IMR-90 (cell line): ENCODE measurements around the gene DGKD. TPM values are rescaled to one million over a fixed set of nuclear protein-coding genes. Genes with fewer than 3 reads are reported as not detected.

Experiments used
- ATAC-seq: fragments of 200-7000 bp; cut with Tn5 transposase; 2 replicates; pipeline ENCODE4 v1.9.1; 2020; ENCODE audit warnings: low read depth, mild to moderate bottlenecking, moderate library complexity
- BruUV-seq: library from RNA; stranded (reverse); fragments of 400-500 nt; replicated peaks from 2 replicates; lab custom pipeline; 2021; lab: Mats Ljungman, UMichigan
- CTCF ChIA-PET: fragments of 300-600 bp; formaldehyde crosslinking; extraction: SDS; loops from one replicate; lab custom pipeline; 2021; ENCODE audit warnings: antibody characterized with exemption; lab: Yijun Ruan, JAX
- POLR2A ChIA-PET: fragments of 300-600 bp; sonication (Branson Sonifier 250); formaldehyde crosslinking; loops from one replicate; lab custom pipeline; 2022; ENCODE audit warnings: antibody characterized with exemption; ENCODE audit not compliant: unreplicated experiment; lab: Charles Lee
- DNase-seq: peaks from one replicate; pipeline ENCODE4 v3.0.0; 2013
- H2AFZ ChIP-seq: replicated peaks from 2 replicates; pipeline ENCODE3; 2013; ENCODE audit warnings: low read length, mild to moderate bottlenecking; ENCODE audit not compliant: poor library complexity
- H2AK5ac ChIP-seq: 2 replicates; pipeline ENCODE4 v1.6.1; 2013; ENCODE audit warnings: low read depth, low read length, inconsistent platforms
- H2AK9ac ChIP-seq: replicated peaks from 2 replicates; pipeline ENCODE3; 2013; ENCODE audit warnings: mild to moderate bottlenecking, low read depth, low read length, moderate library complexity; ENCODE audit not compliant: poor library complexity
- H2BK120ac ChIP-seq: 2 replicates; pipeline ENCODE4 v1.6.1; 2013; ENCODE audit warnings: low read depth, low read length, inconsistent platforms
- H2BK15ac ChIP-seq: 3 replicates; pipeline ENCODE4 v1.6.1; 2013; ENCODE audit warnings: low read depth, low read length, inconsistent platforms
- H2BK20ac ChIP-seq: 2 replicates; pipeline ENCODE4 v1.6.1; 2013; ENCODE audit warnings: low read depth, mild to moderate bottlenecking, inconsistent platforms, low read length, moderate library complexity
- H2BK5ac ChIP-seq: 2 replicates; pipeline ENCODE4 v1.6.1; 2013; ENCODE audit warnings: mild to moderate bottlenecking, low read depth, low read length, inconsistent platforms; ENCODE audit not compliant: poor library complexity, severe bottlenecking
- H3K14ac ChIP-seq: replicated peaks from 2 replicates; pipeline ENCODE4 v1.6.1; 2013; ENCODE audit warnings: low read depth, low read length, inconsistent platforms
- H3K18ac ChIP-seq: 2 replicates; pipeline ENCODE4 v1.6.1; 2013; ENCODE audit warnings: low read depth, low read length, control low read depth
- H3K23ac ChIP-seq: 2 replicates; pipeline ENCODE4 v1.6.1; 2013; ENCODE audit warnings: low read depth, low read length, inconsistent platforms
- H3K27ac ChIP-seq: 2 replicates; pipeline ENCODE4 v1.5.1; 2013; ENCODE audit warnings: mild to moderate bottlenecking, control low read depth, low read length; ENCODE audit not compliant: insufficient read depth
- H3K27me3 ChIP-seq: 2 replicates; pipeline ENCODE4 v1.6.1; 2013; ENCODE audit warnings: low read length; ENCODE audit not compliant: control insufficient read depth, insufficient read depth
- H3K36me3 ChIP-seq: 2 replicates; pipeline ENCODE4 v1.6.1; 2013; ENCODE audit warnings: low read length, mixed read lengths; ENCODE audit not compliant: control insufficient read depth, insufficient read depth
- H3K4ac ChIP-seq: 2 replicates; pipeline ENCODE4 v1.6.1; 2013; ENCODE audit warnings: low read depth, low read length, inconsistent platforms
- H3K4me1 ChIP-seq: 2 replicates; pipeline ENCODE4 v1.6.1; 2013; ENCODE audit warnings: low read length, mixed read lengths; ENCODE audit not compliant: control insufficient read depth, insufficient read depth
- H3K4me2 ChIP-seq: 2 replicates; pipeline ENCODE4 v1.6.1; 2013; ENCODE audit warnings: low read depth, mild to moderate bottlenecking, control low read depth, low read length, moderate library complexity
- H3K4me3 ChIP-seq: 2 replicates; pipeline ENCODE4 v1.5.1; 2013; ENCODE audit warnings: low read depth, mild to moderate bottlenecking, control low read depth, low read length, moderate library complexity; ENCODE audit not compliant: insufficient read depth
- H3K56ac ChIP-seq: 2 replicates; pipeline ENCODE4 v1.6.1; 2013; ENCODE audit warnings: low read length, inconsistent platforms; ENCODE audit not compliant: insufficient read depth; ENCODE audit errors: extremely low read depth
- H3K79me1 ChIP-seq, 2 experiments: 2 replicates each; pipeline ENCODE4 v1.6.1; 2013; ENCODE audit warnings: low read length in 2 of 2, inconsistent platforms in 1 of 2, low read depth in 1 of 2
- H3K9ac ChIP-seq: 2 replicates; pipeline ENCODE4 v1.6.1; 2013; ENCODE audit warnings: low read depth, low read length, control low read depth
- H3K9me1 ChIP-seq: 2 replicates; pipeline ENCODE4 v1.6.1; 2013; ENCODE audit warnings: low read length, inconsistent platforms; ENCODE audit not compliant: insufficient read depth
- H3K9me3 ChIP-seq: 2 replicates; pipeline ENCODE4 v1.6.1; 2013; ENCODE audit warnings: low read length; ENCODE audit not compliant: control insufficient read depth, insufficient read depth
- H4K20me1 ChIP-seq: 2 replicates; pipeline ENCODE4 v1.6.1; 2013; ENCODE audit warnings: low read length, inconsistent platforms; ENCODE audit not compliant: insufficient read depth
- H4K5ac ChIP-seq: 2 replicates; pipeline ENCODE4 v1.6.1; 2013; ENCODE audit warnings: mild to moderate bottlenecking, low read depth, low read length, control low read depth
- H4K8ac ChIP-seq, 2 experiments: 2 replicates each; pipeline ENCODE4 v1.6.1; 2013; ENCODE audit warnings: low read depth in 2 of 2, low read length in 2 of 2, control low read depth in 1 of 2, inconsistent platforms in 1 of 2
- H4K91ac ChIP-seq: 2 replicates; pipeline ENCODE4 v1.6.1; 2013; ENCODE audit warnings: low read depth, low read length, inconsistent platforms; ENCODE audit not compliant: insufficient read depth
- BHLHE40 ChIP-seq: fragments of 150-350 bp; IDR thresholded peaks from 2 replicates; pipeline ENCODE4 v1.6.1; 2016; ENCODE audit warnings: mild to moderate bottlenecking, low read depth, low read length
- CEBPB ChIP-seq: IDR thresholded peaks from 2 replicates; pipeline ENCODE4 v1.6.1; 2012; ENCODE audit warnings: low read depth, low read length, improper control_type of control experiment
- ELK1 ChIP-seq: fragments of 150-350 bp; IDR thresholded peaks from 2 replicates; pipeline ENCODE4 v1.6.1; 2016; ENCODE audit warnings: low read depth, mild to moderate bottlenecking, low read length, moderate library complexity, borderline replicate concordance
- FOS ChIP-seq: fragments of 150-350 bp; IDR thresholded peaks from 2 replicates; pipeline ENCODE4 v1.6.1; 2016; ENCODE audit warnings: low read depth, low read length
- MAFK ChIP-seq: IDR thresholded peaks from 2 replicates; pipeline ENCODE4 v1.6.1; 2012; ENCODE audit warnings: low read depth, low read length, improper control_type of control experiment
- NFE2L2 ChIP-seq: fragments of 150-350 bp; IDR thresholded peaks from 2 replicates; pipeline ENCODE4 v1.6.1; 2016; ENCODE audit warnings: low read depth, mild to moderate bottlenecking, low read length
- POLR2A ChIP-seq: IDR thresholded peaks from 2 replicates; pipeline ENCODE4 v1.6.1; 2012; ENCODE audit warnings: mild to moderate bottlenecking, low read depth, low read length
- RAD21 ChIP-seq: IDR thresholded peaks from 2 replicates; pipeline ENCODE4 v1.6.1; 2012; ENCODE audit warnings: low read length, improper control_type of control experiment
- RCOR1 ChIP-seq: IDR thresholded peaks from 2 replicates; pipeline ENCODE4 v1.6.1; 2012; ENCODE audit warnings: mild to moderate bottlenecking, low read length, improper control_type of control experiment; ENCODE audit not compliant: insufficient replicate concordance
- RFX5 ChIP-seq: IDR thresholded peaks from 2 replicates; pipeline ENCODE4 v1.8.0; 2012; ENCODE audit warnings: low read depth, mild to moderate bottlenecking, low read length, moderate library complexity
- SMC3 ChIP-seq: fragments of 150-350 bp; IDR thresholded peaks from 2 replicates; pipeline ENCODE4 v1.6.1; 2016; ENCODE audit warnings: low read depth, mild to moderate bottlenecking, antibody characterized with exemption, low read length, moderate library complexity
- WGBS, 2 experiments: methylation state at CpG; one replicate each; pipeline versions ENCODE4 v1.1.5 to v1.1.7; 2013; ENCODE audit warnings: missing lambda C conversion rate in 2 of 2; ENCODE audit not compliant: insufficient read length in 1 of 2; ENCODE audit errors: extremely low coverage in 2 of 2; 5-methylcytosine and 5-hydroxymethylcytosine counted together
- dilution Hi-C: fragments of 300-500 bp; cut with HindIII; formaldehyde crosslinking; loops from one replicate; pipeline ENCODE4 v1.14.3; 2018; ENCODE audit warnings: low sequenced_read_pairs; ENCODE audit not compliant: unreplicated experiment
- in situ Hi-C: fragments of 300-500 bp; cut with MboI; formaldehyde crosslinking; loops from 3 replicates; pipeline ENCODE4 v1.14.3; 2019; ENCODE audit warnings: low sequenced_read_pairs, inconsistent platforms, mixed read lengths
- intact Hi-C: fragments of 100-400 bp; cut with micrococcal nuclease; formaldehyde crosslinking; loops from 2 replicates; pipeline ENCODE4 v1.10.0; 2022
- polyA plus RNA-seq, 3 experiments: library from polyadenylated mRNA; depleted of rRNA; stranded (reverse); fragments of >200 nt; gene quantifications; 2 replicates each; pipeline ENCODE4 v1.2.3, GENCODE V29; 2012; ENCODE audit warnings: low replicate concordance in 1 of 3
- total RNA-seq: library from RNA; depleted of rRNA; stranded (reverse); fragments of >200 nt; gene quantifications from 2 replicates; pipeline ENCODE4 v1.2.3, GENCODE V29; 2012
- TF ChIP-seq, protein P1 (sequence below): conservative IDR thresholded peaks from 2 replicates; pipeline ENCODE4 v1.5.1; 2012; ENCODE audit warnings: mild to moderate bottlenecking, low read depth, low read length, improper control_type of control experiment

Gene DGKD
- total and polyA plus RNA-seq, 2 of the 4 experiments (the other 2 are of a cell fraction), result 6.5 to 10.1 TPM

- H3K4ac ChIP-seq, result no peak overlapping the region
- H2BK5ac ChIP-seq, result no peak overlapping the region
- intact Hi-C loops, result no loop called here
- no peak overlapping the region for H3K4me2 ChIP-seq
- POLR2A ChIA-PET, result no interaction called here
- H3K36me3 ChIP-seq, result peaks cover 40% of the 10 kb centered on the region
- no peak for ATAC-seq
- H3K23ac ChIP-seq, result no peak overlapping the region
- H2AK9ac ChIP-seq, result no peak overlapping the region
- H3K4me3 ChIP-seq, result no peak overlapping the region
- no peak overlapping the region for H3K18ac ChIP-seq
- H3K56ac ChIP-seq, result no peak overlapping the region
- TF ChIP-seq RCOR1 (no peak), MAFK (no peak), RAD21 (no peak), CEBPB (no peak), RFX5 (no peak), ELK1 (no peak), FOS (no peak), NFE2L2 (no peak), POLR2A (no peak), BHLHE40 (no peak), SMC3 (no peak)
- TF ChIP-seq, protein P1, sequence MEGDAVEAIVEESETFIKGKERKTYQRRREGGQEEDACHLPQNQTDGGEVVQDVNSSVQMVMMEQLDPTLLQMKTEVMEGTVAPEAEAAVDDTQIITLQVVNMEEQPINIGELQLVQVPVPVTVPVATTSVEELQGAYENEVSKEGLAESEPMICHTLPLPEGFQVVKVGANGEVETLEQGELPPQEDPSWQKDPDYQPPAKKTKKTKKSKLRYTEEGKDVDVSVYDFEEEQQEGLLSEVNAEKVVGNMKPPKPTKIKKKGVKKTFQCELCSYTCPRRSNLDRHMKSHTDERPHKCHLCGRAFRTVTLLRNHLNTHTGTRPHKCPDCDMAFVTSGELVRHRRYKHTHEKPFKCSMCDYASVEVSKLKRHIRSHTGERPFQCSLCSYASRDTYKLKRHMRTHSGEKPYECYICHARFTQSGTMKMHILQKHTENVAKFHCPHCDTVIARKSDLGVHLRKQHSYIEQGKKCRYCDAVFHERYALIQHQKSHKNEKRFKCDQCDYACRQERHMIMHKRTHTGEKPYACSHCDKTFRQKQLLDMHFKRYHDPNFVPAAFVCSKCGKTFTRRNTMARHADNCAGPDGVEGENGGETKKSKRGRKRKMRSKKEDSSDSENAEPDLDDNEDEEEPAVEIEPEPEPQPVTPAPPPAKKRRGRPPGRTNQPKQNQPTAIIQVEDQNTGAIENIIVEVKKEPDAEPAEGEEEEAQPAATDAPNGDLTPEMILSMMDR, result no peak
- no peak overlapping the region for H3K9ac ChIP-seq
- H2AFZ ChIP-seq, result no peak overlapping the region
- H3K27me3 ChIP-seq, result no peaks in the 10 kb centered on the region
- H4K8ac ChIP-seq, result no peak overlapping the region
- no TSS peak for BruUV-seq
- dilution Hi-C loops, result no loop called here
- in situ Hi-C loops, result loop anchor here (25.0 kb wide), 1 partner anchor 369 kb away; no protein-coding TSS in a partner anchor
- H3K27ac ChIP-seq, result no peak overlapping the region
- H3K4me1 ChIP-seq, result no peaks in the 10 kb centered on the region
- no peak overlapping the region for H2BK120ac ChIP-seq
- no peak overlapping the region for H2BK15ac ChIP-seq
- H2BK20ac ChIP-seq, result no peak overlapping the region
- no peak overlapping the region for H2AK5ac ChIP-seq
- no peak overlapping the region for H3K14ac ChIP-seq
- peaks cover 2% of the 10 kb centered on the region; the same call in 1 of the 2 replicates for H3K9me1 ChIP-seq
- CTCF ChIA-PET, result no interaction called here
- H4K20me1 ChIP-seq, result no peaks in the 10 kb centered on the region
- H4K91ac ChIP-seq, result no peak overlapping the region
- no peak overlapping the region for H4K5ac ChIP-seq
- DNase-seq, result no peak
- no peaks in the 10 kb centered on the region; a peak in 1 of 4 replicates for H3K79me1 ChIP-seq
- WGBS, 2 experiments, result 91% methylated on average over 6 of the region's 22 CpGs; no CpG with 5 or more reads in 1 of the 2 experiments
- H3K9me3 ChIP-seq, result no peaks in the 10 kb centered on the region
These were observed 113.9 kb downstream of the DGKD start for GRCh38 chr2:233468047-233468740.
